ENCODE data around the gene ZAP70. TPM values are rescaled to one million over a fixed set of nuclear protein-coding genes. Genes with fewer than 3 reads are reported as not detected.

Gene ZAP70
- total and polyA plus RNA-seq, 2 of the 13 experiments (the other 11 are each of a cell fraction or from before 2014, with no cell fraction given) = 0.51 to 4.0 TPM

GRCh38 chr2:97713296-97714083 lies at the start of gene ZAP70 (continued):
- TF ChIP-seq TEAD3 (CRISPR knock-in tag; optimal IDR thresholded peaks at IDR 0.05; ENCODE audit: borderline replicate concordance) (peak; percentile 53), RXRB (CRISPR knock-in tag; IDR thresholded peaks at IDR 0.05; ENCODE audit: borderline replicate concordance) (peak; percentile 54; the same call in 1 of the 2 replicates), ZNF850 (CRISPR knock-in tag; conservative IDR thresholded peaks at IDR 0.05) (no peak), DNMT3B (CRISPR knock-in tag; conservative IDR thresholded peaks at IDR 0.05) (0 out of 2 replicates have a peak, but pooled peaks have one; percentile 57), ZNF343 (CRISPR knock-in tag; IDR thresholded peaks at IDR 0.05) (no peak), SMARCC2 (IDR thresholded peaks at IDR 0.05) (no peak), CREB3 (CRISPR knock-in tag; IDR thresholded peaks at IDR 0.05) (no peak), RARA (CRISPR knock-in tag; IDR thresholded peaks at IDR 0.05) (peak; percentile 59; the same call in 1 of the 2 replicates), ZNF546 (CRISPR knock-in tag; conservative IDR thresholded peaks at IDR 0.05) (no peak), TRIM22 (IDR thresholded peaks at IDR 0.05) (no peak), HDAC2 (CRISPR knock-in tag; IDR thresholded peaks at IDR 0.05) (no peak), JDP2 (CRISPR knock-in tag; IDR thresholded peaks at IDR 0.05; ENCODE audit: borderline replicate concordance) (no peak), ZFP36L1 (CRISPR knock-in tag; IDR thresholded peaks at IDR 0.05) (no peak), ZZZ3 (CRISPR knock-in tag; IDR thresholded peaks at IDR 0.05; ENCODE audit: borderline replicate concordance) (peak; percentile 66; the same call in 1 of the 2 replicates), SNAI1 (CRISPR knock-in tag; IDR thresholded peaks at IDR 0.05; ENCODE audit: borderline replicate concordance) (no peak; the same call in 1 of the 2 replicates), TFDP1 (CRISPR knock-in tag; IDR thresholded peaks at IDR 0.05; ENCODE audit: borderline replicate concordance) (peak; percentile 74; the same call in 1 of the 2 replicates), TARDBP (CRISPR knock-in tag; IDR thresholded peaks at IDR 0.05) (no peak), USF2 (IDR thresholded peaks at IDR 0.05; ENCODE audit: low read depth, low read length) (no peak), USF2 (CRISPR knock-in tag; IDR thresholded peaks at IDR 0.05; ENCODE audit: borderline replicate concordance) (peak; percentile 41; the same call in 1 of the 2 replicates), FOXA3 (CRISPR knock-in tag; IDR thresholded peaks at IDR 0.05) (peak; percentile 21; the same call in 1 of the 2 replicates), YEATS2 (CRISPR knock-in tag; IDR thresholded peaks at IDR 0.05; ENCODE audit: borderline replicate concordance) (0 out of 2 replicates have a peak, but pooled peaks have one; percentile 31), DMTF1 (CRISPR knock-in tag; IDR thresholded peaks at IDR 0.05) (no peak), RNF2 (conservative IDR thresholded peaks at IDR 0.05; ENCODE audit: low read depth) (0 out of 2 replicates have a peak, but pooled peaks have one; percentile 49)
